ENCODE measurements around the gene PPP2R1B.

DNA sequence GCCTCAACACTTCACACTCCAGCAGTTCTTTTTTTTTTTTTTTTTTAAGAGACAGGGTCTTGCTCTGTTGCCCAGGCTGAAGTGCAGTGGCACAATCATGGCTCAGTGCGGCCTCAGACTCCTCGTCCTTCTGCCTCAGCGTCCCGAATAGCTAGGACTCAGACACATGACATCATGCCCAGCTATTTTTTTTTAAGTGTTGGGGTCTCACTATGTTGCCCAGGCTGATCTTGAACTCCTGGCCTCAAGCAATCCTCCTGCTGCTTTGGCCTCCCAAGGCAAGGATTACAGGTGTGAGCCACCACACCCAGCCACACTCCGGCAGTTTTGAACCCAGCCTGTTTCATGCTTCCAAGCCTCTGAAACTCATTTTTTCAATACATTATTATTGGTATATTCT lies 3.7 kb downstream of the PPP2R1B start:
- TF ChIP-seq, protein P1, sequence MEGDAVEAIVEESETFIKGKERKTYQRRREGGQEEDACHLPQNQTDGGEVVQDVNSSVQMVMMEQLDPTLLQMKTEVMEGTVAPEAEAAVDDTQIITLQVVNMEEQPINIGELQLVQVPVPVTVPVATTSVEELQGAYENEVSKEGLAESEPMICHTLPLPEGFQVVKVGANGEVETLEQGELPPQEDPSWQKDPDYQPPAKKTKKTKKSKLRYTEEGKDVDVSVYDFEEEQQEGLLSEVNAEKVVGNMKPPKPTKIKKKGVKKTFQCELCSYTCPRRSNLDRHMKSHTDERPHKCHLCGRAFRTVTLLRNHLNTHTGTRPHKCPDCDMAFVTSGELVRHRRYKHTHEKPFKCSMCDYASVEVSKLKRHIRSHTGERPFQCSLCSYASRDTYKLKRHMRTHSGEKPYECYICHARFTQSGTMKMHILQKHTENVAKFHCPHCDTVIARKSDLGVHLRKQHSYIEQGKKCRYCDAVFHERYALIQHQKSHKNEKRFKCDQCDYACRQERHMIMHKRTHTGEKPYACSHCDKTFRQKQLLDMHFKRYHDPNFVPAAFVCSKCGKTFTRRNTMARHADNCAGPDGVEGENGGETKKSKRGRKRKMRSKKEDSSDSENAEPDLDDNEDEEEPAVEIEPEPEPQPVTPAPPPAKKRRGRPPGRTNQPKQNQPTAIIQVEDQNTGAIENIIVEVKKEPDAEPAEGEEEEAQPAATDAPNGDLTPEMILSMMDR (IDR thresholded peaks at IDR 0.05; ENCODE audit: insufficient read depth, low read length): no peak
- TF ChIP-seq, protein P2, sequence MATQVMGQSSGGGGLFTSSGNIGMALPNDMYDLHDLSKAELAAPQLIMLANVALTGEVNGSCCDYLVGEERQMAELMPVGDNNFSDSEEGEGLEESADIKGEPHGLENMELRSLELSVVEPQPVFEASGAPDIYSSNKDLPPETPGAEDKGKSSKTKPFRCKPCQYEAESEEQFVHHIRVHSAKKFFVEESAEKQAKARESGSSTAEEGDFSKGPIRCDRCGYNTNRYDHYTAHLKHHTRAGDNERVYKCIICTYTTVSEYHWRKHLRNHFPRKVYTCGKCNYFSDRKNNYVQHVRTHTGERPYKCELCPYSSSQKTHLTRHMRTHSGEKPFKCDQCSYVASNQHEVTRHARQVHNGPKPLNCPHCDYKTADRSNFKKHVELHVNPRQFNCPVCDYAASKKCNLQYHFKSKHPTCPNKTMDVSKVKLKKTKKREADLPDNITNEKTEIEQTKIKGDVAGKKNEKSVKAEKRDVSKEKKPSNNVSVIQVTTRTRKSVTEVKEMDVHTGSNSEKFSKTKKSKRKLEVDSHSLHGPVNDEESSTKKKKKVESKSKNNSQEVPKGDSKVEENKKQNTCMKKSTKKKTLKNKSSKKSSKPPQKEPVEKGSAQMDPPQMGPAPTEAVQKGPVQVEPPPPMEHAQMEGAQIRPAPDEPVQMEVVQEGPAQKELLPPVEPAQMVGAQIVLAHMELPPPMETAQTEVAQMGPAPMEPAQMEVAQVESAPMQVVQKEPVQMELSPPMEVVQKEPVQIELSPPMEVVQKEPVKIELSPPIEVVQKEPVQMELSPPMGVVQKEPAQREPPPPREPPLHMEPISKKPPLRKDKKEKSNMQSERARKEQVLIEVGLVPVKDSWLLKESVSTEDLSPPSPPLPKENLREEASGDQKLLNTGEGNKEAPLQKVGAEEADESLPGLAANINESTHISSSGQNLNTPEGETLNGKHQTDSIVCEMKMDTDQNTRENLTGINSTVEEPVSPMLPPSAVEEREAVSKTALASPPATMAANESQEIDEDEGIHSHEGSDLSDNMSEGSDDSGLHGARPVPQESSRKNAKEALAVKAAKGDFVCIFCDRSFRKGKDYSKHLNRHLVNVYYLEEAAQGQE (IDR thresholded peaks at IDR 0.05; ENCODE audit: insufficient replicate concordance, low read depth): no peak
- TF ChIP-seq POLR2AphosphoS5 (IDR thresholded peaks at IDR 0.05; ENCODE audit: low read depth) (no peak), GABPA (IDR thresholded peaks at IDR 0.05; ENCODE audit: low read depth) (no peak), SPI1 (IDR thresholded peaks at IDR 0.05; ENCODE audit: borderline replicate concordance, low read depth) (no peak)

Data from HL-60 (cell line).